ENCODE data around the gene KRTAP5-2.

- TF ChIP-seq CTCF (IDR thresholded peaks at IDR 0.05) (no peak), POLR2A (IDR thresholded peaks at IDR 0.05) (no peak)
These were observed 49.6 kb downstream of the KRTAP5-2 start for GRCh38 chr11:1548221-1549070.

Measured in lower leg skin (tissue), 3 donors.